Uterus (tissue), 2 donors: ENCODE measurements around the gene KCND3.

Source experiments
- POLR2A ChIP-seq, 2 donors: fragments of 450-650 bp; IDR thresholded peaks; one replicate each; pipeline ENCODE4 v1.6.1; 2016; ENCODE audit warnings: antibody characterized with exemption in 2 of 2, mild to moderate bottlenecking in 1 of 2, moderate library complexity in 1 of 2
- TF ChIP-seq, protein P1 (sequence below), 4 experiments: fragments of 200-600 bp in 2 of 4; fragments of 450-650 bp in 2 of 4; sonication (generic) in 2 of 4; IDR thresholded peaks; one replicate each; pipeline ENCODE4 v1.5.1; 2016 to 2019; ENCODE audit warnings: antibody characterized with exemption in 4 of 4, mild to moderate bottlenecking in 2 of 4, moderate library complexity in 1 of 4

DNA sequence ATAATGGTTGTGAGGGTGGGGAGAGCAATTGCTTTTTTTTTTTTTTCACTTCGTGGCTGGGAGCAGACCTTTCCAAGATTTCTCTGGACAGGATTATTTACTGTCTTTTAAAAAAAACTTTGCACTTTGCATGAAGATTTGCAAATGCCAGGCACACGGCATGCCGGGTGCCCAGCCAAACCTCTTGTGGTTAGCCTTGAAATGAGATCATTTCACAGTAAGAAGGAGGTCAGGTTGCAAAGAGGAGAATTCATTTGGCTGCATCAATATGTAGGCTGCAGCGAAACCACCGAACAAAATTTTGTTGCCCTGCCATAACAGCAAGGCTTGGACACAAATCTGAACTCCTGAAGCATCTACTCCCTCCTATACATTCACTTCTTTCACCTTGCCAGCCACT is 36.5 kb upstream of the KCND3 start:
- TF ChIP-seq, protein P1, sequence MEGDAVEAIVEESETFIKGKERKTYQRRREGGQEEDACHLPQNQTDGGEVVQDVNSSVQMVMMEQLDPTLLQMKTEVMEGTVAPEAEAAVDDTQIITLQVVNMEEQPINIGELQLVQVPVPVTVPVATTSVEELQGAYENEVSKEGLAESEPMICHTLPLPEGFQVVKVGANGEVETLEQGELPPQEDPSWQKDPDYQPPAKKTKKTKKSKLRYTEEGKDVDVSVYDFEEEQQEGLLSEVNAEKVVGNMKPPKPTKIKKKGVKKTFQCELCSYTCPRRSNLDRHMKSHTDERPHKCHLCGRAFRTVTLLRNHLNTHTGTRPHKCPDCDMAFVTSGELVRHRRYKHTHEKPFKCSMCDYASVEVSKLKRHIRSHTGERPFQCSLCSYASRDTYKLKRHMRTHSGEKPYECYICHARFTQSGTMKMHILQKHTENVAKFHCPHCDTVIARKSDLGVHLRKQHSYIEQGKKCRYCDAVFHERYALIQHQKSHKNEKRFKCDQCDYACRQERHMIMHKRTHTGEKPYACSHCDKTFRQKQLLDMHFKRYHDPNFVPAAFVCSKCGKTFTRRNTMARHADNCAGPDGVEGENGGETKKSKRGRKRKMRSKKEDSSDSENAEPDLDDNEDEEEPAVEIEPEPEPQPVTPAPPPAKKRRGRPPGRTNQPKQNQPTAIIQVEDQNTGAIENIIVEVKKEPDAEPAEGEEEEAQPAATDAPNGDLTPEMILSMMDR (IDR thresholded peaks at IDR 0.05), result no peak
- no peak for TF ChIP-seq POLR2A (IDR thresholded peaks at IDR 0.05)
